Activated gamma-delta T cell treated with Interleukin-2 at 50 U/mL for 16 hours (primary cell): Measurements from ENCODE around the gene ZNF579.
A peak's percentile ranks its signal among the peaks of the same experiment; 100 is the strongest.
"Not testable (repeated sequence)": the region's sequence is repeated elsewhere in the genome, so short reads cannot be mapped to it uniquely, and the experiment has no call there.

Source experiments
- DNase-seq: peaks from one replicate; pipeline ENCODE4 v3.0.0-alpha.2; 2020

The ZNF579 gene

GRCh38 chr19:55592391-55593090 lies 11.9 kb upstream of the ZNF579 start:
- DNase-seq, result no peak

DNA sequence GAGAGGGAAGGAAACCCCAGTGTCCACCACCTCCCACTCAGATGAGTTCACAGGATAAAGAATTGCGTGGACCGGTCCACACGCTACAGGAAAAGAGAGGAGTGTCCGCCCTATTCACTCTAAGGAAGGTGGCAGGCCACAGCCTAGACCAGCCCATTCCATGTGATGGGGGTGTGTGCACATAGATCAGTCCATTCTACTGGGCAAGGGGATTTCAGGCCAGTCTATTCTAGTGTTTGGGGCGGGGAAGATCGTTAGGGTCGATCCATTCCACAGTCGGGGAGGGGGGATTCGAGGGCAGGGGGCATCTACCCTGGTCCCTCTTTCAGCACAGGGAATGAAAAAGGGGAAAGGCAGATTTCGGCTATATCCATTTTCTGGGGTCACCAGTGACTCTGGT lies 10.9 kb upstream of the ZNF579 start:
- DNase-seq, result no peak

GRCh38 chr19:55590617-55591016 lies 10.0 kb upstream of the ZNF579 start:
- DNase-seq, result no peak

- DNase-seq, result no peak
Measured at GRCh38 chr19:55590109-55590508, 9.5 kb upstream of the ZNF579 start.

DNA sequence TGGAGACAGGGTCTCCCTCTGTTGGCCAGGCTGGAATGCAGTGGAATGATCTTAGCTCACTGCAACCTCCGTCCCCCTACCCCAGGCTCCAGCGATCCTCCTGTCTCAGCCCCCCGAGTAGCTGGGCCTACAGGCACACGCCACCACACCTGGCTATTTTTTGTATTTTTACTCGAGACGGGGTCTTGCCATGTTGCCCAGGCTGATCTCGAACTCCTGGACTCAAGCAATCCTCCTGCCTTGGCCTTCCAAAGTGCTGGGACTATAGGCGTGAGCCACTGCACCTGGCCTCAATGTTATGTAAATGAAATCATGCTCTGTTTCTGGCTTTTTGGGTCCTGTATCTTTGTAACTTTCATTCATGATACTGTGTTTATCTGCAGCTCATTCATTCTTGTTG lies 8.1 kb upstream of the ZNF579 start:
- DNase-seq, result no peak

DNA sequence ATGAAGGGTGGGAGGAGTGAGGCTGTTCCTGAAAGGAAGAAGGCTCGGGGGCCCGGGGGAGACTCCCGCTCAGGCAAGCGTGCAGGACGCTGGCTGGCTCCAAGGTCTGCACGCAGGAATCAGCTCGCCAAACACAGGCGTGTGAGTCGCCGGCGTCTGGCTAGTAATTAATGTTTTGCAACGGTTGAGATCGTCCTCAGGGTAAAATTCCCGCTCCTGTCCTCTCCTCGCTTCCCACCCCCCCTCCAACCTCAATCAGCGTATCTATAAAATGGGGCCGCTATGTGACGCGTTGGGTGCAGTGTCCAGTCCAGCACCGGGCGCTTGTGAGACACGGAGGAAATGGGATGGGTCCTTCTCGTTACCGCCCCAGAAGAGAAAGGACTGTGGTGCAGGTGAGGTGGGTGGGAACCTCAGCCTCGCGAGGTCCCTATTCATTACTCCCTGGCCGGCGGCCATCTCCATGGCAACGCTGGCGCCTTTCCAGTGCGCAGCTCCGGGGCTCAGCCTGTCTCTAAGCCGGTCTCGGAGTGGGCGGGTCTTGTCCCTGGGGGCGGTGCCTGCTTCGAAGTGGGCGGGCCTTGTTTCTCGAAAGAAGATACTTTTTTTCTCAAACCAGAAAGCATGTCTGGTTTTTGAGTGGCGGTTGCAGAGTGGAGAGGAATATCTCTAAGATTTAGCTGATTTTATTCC lies 6.5 kb upstream of the ZNF579 start:
- DNase-seq, result peak; percentile 90

- DNase-seq, result peak; percentile 30
Measured at GRCh38 chr19:55585658-55586339, 5.2 kb upstream of the ZNF579 start.

- no peak for DNase-seq
Measured at GRCh38 chr19:55584871-55585270, 4.2 kb upstream of the ZNF579 start.

- not testable (repeated sequence) for DNase-seq
Measured at GRCh38 chr19:55583897-55584296, 3.2 kb upstream of the ZNF579 start.

DNA sequence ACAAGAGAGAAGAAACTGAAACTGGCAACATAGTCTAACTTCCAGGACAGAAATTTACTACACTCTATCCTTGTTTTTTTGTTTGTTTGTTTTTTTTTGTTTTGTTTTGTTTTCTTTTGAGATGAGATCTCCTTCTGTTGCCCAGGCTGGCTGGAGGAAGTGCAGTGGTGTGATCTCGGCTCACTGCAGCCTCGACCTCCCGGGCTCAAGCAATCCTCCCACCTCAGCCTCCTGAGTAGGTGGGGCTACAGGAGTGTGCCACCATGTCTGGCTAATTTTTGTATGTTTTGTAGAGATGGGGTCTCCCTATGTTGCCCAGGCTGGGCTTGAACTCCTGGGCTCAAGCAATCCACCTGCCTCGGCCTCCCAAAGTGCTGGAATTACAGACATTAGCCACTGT lies 1.6 kb upstream of the ZNF579 start:
- DNase-seq, result not testable (repeated sequence)

- DNase-seq, result no peak
Measured at GRCh38 chr19:55581823-55582223, 1.2 kb upstream of the ZNF579 start.

- no peak for DNase-seq
Measured at GRCh38 chr19:55581145-55581822, 636 bp upstream of the ZNF579 start.

DNA sequence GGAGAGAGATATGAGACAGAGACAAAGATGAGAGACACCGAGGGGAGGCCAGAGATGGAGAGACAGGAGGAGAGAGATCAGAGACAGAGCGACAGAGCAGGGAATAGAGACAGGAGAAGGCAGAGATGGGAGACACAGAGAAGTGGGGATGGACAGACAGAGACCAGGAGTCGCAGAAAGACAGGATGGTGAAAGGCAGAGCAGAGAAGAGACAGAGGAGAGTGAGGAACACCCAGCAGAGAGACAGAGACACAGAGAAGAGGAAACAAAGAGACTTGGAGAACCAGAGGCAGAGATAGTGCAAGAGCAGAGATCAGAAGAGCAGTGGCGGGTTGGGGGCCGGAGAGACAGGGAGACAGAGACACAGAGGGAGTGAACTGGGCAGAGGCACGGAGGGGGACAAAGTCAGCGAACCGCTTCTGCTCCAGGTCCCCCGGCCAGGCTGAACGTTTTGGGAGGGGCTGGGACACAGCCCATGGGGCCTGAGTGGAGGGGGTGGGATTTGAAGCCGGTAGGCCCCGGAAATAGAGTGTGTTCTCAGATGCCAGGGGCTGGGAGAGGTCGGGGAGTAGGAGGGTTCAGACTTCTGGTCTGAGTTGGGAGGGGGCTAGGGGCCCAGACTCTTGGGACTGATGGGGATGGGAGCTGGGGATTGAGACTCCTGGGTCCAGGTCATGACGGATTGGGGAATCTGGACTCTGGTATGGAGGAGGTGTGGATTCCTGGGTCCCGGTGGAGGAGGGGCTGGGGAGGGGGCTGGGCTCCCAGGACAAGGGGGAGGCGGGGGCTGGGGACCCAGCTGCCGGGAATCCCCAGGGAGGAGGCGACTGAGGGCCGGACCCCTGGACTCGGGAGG lies 654 bp downstream of the ZNF579 start:
- no peak for DNase-seq

DNA sequence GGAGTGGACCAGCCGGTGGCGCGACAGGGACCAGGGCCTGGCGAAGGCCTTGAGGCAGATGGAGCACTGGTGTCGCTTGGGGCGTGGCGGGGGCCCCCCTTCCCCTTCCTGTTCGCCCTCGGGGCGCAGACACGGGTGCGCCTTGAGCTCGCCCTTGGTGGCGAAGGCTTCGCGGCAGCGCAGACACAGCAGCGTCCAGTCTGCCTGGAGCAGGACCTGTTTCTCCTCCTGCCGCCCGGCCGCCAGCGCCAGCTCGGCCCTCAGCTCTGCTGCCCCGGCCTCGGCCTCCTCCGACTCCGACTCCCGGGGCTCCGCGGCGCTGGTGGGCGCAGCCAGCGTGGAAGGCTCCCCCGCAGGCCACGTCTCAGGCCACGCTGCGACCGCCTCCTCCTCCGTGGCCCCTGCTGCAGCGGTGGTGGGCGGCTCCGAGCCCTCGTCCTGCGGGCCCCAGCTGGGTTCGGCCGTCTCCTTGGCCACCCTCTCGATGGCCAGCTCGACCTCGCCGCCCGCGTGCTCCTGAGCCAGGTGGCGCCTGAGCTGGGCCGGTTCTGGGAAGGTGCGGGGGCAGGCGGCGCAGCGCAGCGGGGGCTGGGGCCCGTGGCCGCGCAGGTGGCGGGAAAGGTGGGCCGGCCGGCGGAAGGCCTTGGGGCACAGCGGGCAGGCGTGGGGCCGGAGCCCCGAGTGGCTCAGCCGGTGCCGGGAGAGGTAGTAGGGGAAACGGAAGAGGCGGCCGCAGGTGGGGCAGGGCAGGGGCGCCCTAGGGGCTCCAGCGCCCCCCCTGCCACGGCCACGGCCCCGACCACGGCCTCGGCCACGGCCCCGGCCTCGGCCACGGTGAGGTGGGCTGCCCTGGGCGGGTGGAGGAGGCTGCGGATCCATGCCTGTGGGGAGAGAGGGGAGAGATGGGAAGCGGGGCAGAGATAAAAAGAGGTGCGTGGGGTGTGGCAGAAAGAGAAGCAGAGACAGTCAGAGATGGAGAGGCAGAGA lies 1.6 kb downstream of the ZNF579 start:
- no peak for DNase-seq

- DNase-seq, result no peak
Measured at GRCh38 chr19:55578031-55578760, 2.5 kb downstream of the ZNF579 start.

GRCh38 chr19:55576746-55577145 lies 3.9 kb downstream of the ZNF579 start:
- no peak for DNase-seq

GRCh38 chr19:55573929-55574328 lies 6.7 kb downstream of the ZNF579 start:
- not testable (repeated sequence) for DNase-seq

GRCh38 chr19:55569477-55569876 lies 11.2 kb downstream of the ZNF579 start:
- DNase-seq, result not testable (repeated sequence)

- no peak for DNase-seq
Measured at GRCh38 chr19:55567708-55568328, 12.8 kb downstream of the ZNF579 start.

DNA sequence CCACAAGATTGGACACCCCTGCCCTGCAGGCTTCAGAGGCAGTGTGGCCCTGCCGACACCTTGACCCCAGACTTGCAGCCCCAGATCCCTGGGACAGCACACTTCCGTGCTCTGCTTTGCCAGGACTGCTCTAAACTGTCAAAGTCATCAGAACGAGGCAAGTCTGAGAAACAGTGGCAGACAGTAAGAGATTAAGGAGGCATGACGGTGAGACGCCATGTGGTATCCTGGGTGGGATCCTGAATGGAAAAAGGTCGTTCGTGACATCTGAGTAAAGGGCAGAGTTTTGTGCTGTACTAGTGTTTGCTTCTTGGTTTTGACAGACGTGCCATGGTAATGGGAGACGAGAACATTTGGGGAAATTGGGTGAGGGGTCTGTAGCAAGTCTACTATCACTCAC lies 13.8 kb downstream of the ZNF579 start:
- no peak for DNase-seq
